GM12878 (cell line): ENCODE measurements around the gene CDYL2. TPM values are rescaled to one million over a fixed set of nuclear protein-coding genes. Genes with fewer than 3 reads are reported as not detected.

Experiments
- ATAC-seq: fragments of 200-7000 bp; cut with Tn5 transposase; 3 replicates; pipeline ENCODE4 v1.9.1; 2020; ENCODE audit warnings: mild to moderate bottlenecking, moderate library complexity
- BruUV-seq: library from RNA; stranded (reverse); fragments of 400-500 nt; replicated peaks from 2 replicates; lab custom pipeline; 2021; lab: Mats Ljungman, UMichigan
- CTCF ChIA-PET: fragments of 300-600 bp; sonication (Branson Sonifier 250); formaldehyde crosslinking; extraction: SDS; loops from one replicate; lab custom pipeline; 2021; ENCODE audit warnings: inconsistent platforms; lab: Yijun Ruan, JAX
- POLR2A ChIA-PET: fragments of 350-600 bp; formaldehyde crosslinking; extraction: SDS; loops from one replicate; lab custom pipeline; 2021; ENCODE audit warnings: inconsistent platforms; lab: Charles Lee
- RAD21 ChIA-PET: fragments of 300-600 bp; sonication (Branson Sonifier 250); formaldehyde crosslinking; loops from one replicate; lab custom pipeline; 2023; ENCODE audit warnings: antibody characterized with exemption; ENCODE audit not compliant: unreplicated experiment; lab: Charles Lee
- SMC1A ChIA-PET: fragments of 300-600 bp; sonication (Branson Sonifier 250); formaldehyde crosslinking; loops from one replicate; lab custom pipeline; 2023; ENCODE audit not compliant: unreplicated experiment, uncharacterized antibody; lab: Charles Lee
- DNase-seq: peaks from one replicate; pipeline ENCODE4 v3.0.0-alpha.2; 2011; ENCODE audit warnings: low read depth, low spot score
- FAIRE-seq: peaks from 3 replicates; lab custom pipeline; 2011; peaks lifted over from hg19 to GRCh38; lab: Jason Lieb, UNC
- H2AFZ ChIP-seq: 2 replicates; pipeline ENCODE4 v1.6.0; 2011; ENCODE audit warnings: low read depth, low read length, control low read depth; ENCODE audit not compliant: control insufficient read depth
- H3K27ac ChIP-seq: 2 replicates; pipeline ENCODE4 v1.5.1; 2011; ENCODE audit warnings: control low read depth; ENCODE audit not compliant: control insufficient read depth, insufficient read depth
- H3K27me3 ChIP-seq, 2 experiments: replicated peaks in 1 of 2; 2 replicates each; pipeline versions ENCODE4 v1.6.0 to v1.6.1; 2011; ENCODE audit warnings: low read length in 1 of 2; ENCODE audit not compliant: control insufficient read depth in 2 of 2, insufficient read depth in 2 of 2
- H3K36me3 ChIP-seq, 2 experiments: 2 replicates each; pipeline ENCODE4 v1.5.1; 2011; ENCODE audit warnings: low read length in 1 of 2; ENCODE audit not compliant: control insufficient read depth in 2 of 2, insufficient read depth in 2 of 2
- H3K4me1 ChIP-seq: 2 replicates; pipeline ENCODE4 v1.6.1; 2011; ENCODE audit warnings: mild to moderate bottlenecking, low read length, moderate library complexity, mixed read lengths; ENCODE audit not compliant: control insufficient read depth, insufficient read depth
- H3K4me2 ChIP-seq: 2 replicates; pipeline ENCODE4 v1.6.0; 2011; ENCODE audit warnings: control low read depth; ENCODE audit not compliant: control insufficient read depth, insufficient read depth
- H3K4me3 ChIP-seq: fragments of 200-600 bp; sonication (generic); 2 replicates; pipeline ENCODE4 v1.5.1; 2016
- H3K79me2 ChIP-seq: 2 replicates; pipeline ENCODE4 v1.6.0; 2011; ENCODE audit warnings: low read length; ENCODE audit not compliant: control insufficient read depth, insufficient read depth
- H3K9ac ChIP-seq: 2 replicates; pipeline ENCODE4 v1.8.0; 2011; ENCODE audit warnings: low read length, control low read depth, mixed read lengths; ENCODE audit not compliant: control insufficient read depth, insufficient read depth
- H3K9me3 ChIP-seq: replicated peaks from 3 replicates; pipeline ENCODE4 v1.5.1; 2011; ENCODE audit warnings: mild to moderate bottlenecking, low read length; ENCODE audit not compliant: control insufficient read depth, insufficient read depth
- H4K20me1 ChIP-seq: 2 replicates; pipeline ENCODE4 v1.6.0; 2011; ENCODE audit not compliant: control insufficient read depth, insufficient read depth
- CEBPB ChIP-seq, 2 experiments: fragments of 150-350 bp in 1 of 2; IDR thresholded peaks; 2 replicates each; pipeline ENCODE4 v1.6.1; 2012 to 2014; ENCODE audit warnings: low read depth in 2 of 2, low read length in 2 of 2, borderline replicate concordance in 1 of 2, inconsistent platforms in 1 of 2
- ESRRA ChIP-seq: IDR thresholded peaks from 2 replicates; pipeline ENCODE4 v1.6.1; 2012; ENCODE audit warnings: mild to moderate bottlenecking, low read length, improper control_type of control experiment
- GABPA ChIP-seq: IDR thresholded peaks from 2 replicates; pipeline ENCODE4 v1.6.1; 2014; ENCODE audit warnings: antibody characterized with exemption, low read depth, mild to moderate bottlenecking, inconsistent platforms
- HDAC2 ChIP-seq: fragments of 200-600 bp; sonication (generic); IDR thresholded peaks from 2 replicates; pipeline ENCODE4 v1.6.1; 2017
- IKZF2 ChIP-seq, 2 experiments: fragments of 450-650 bp; IDR thresholded peaks; 2 replicates each; pipeline ENCODE4 v1.6.1; 2017; ENCODE audit warnings: mild to moderate bottlenecking in 2 of 2, moderate library complexity in 2 of 2
- KLF5 ChIP-seq: fragments of 450-650 bp; IDR thresholded peaks from 2 replicates; pipeline ENCODE4 v1.6.1; 2014; ENCODE audit warnings: mild to moderate bottlenecking; ENCODE audit not compliant: partially characterized antibody
- MXI1 ChIP-seq: fragments of 150-350 bp; IDR thresholded peaks from 2 replicates; pipeline ENCODE4 v1.6.1; 2011; ENCODE audit warnings: low read depth, mild to moderate bottlenecking, inconsistent platforms, low read length, improper control_type of control experiment
- NFXL1 ChIP-seq: fragments of 450-650 bp; IDR thresholded peaks from 2 replicates; pipeline ENCODE4 v1.6.1; 2017; ENCODE audit warnings: antibody characterized with exemption, mild to moderate bottlenecking, borderline replicate concordance
- POLR2AphosphoS2 ChIP-seq: IDR thresholded peaks from 2 replicates; pipeline ENCODE4 v1.6.1; 2011; ENCODE audit warnings: low read depth, mild to moderate bottlenecking, low read length, improper control_type of control experiment, moderate library complexity
- POU2F2 ChIP-seq: IDR thresholded peaks from 3 replicates; pipeline ENCODE4 v1.6.1; 2011; ENCODE audit warnings: low read depth, mild to moderate bottlenecking, low read length, borderline replicate concordance
- RBBP5 ChIP-seq: fragments of 200-600 bp; sonication (generic); conservative IDR thresholded peaks from 2 replicates; pipeline ENCODE4 v1.6.1; 2016
- USF2 ChIP-seq: IDR thresholded peaks from 2 replicates; pipeline ENCODE4 v1.6.1; 2011; ENCODE audit warnings: low read depth, low read length, improper control_type of control experiment, borderline replicate concordance
- ZBTB33 ChIP-seq: fragments of 450-650 bp; IDR thresholded peaks from 2 replicates; pipeline ENCODE4 v1.6.1; 2017; ENCODE audit warnings: mild to moderate bottlenecking
- ZSCAN29 ChIP-seq: fragments of 450-650 bp; IDR thresholded peaks from 2 replicates; pipeline ENCODE4 v1.6.1; 2017; ENCODE audit warnings: mild to moderate bottlenecking, moderate library complexity
- WGBS: methylation state at CpG from one replicate; pipeline ENCODE4 v1.1.6; 2016; ENCODE audit warnings: low lambda C conversion rate; ENCODE audit not compliant: insufficient replicate concordance, insufficient coverage; ENCODE audit errors: missing lambda C conversion rate; 5-methylcytosine and 5-hydroxymethylcytosine counted together
- in situ Hi-C: fragments of 300-500 bp; cut with MboI; formaldehyde crosslinking; loops from 9 replicates; pipeline ENCODE4 v1.14.3; 2018; ENCODE audit warnings: mixed read lengths
- intact Hi-C: fragments of 100-400 bp; cut with micrococcal nuclease; formaldehyde crosslinking; loops from one replicate; pipeline ENCODE4 v1.14.2; 2022; ENCODE audit not compliant: unreplicated experiment
- polyA plus RNA-seq, 11 experiments: library from polyadenylated mRNA; depleted of rRNA in 4 of 11; unstranded in 6 of 11; stranded (reverse) in 5 of 11; fragments of >200 nt; fragmentation: Nextera tagmentation in 4 of 11; fragmentation: Illumina TruSeq in 1 of 11; extraction: Ambion mirVana in 4 of 11; extraction: Trizol in 1 of 11; gene quantifications; 1 replicate in 1 of 11; 2 replicates in 10 of 11; pipeline versions ENCODE4 v1.2.1 to v1.2.3, GENCODE V29; 2011 to 2016; ENCODE audit warnings: inconsistent platforms in 2 of 11, missing spikeins in 2 of 11, low read depth in 1 of 11
- total RNA-seq, 4 experiments: library from RNA; depleted of rRNA in 3 of 4; stranded (reverse); fragments of >200 nt in 3 of 4; fragmentation: Illumina TruSeq in 1 of 4; extraction: Trizol in 1 of 4; gene quantifications; 2 replicates each; pipeline versions ENCODE4 v1.2.1 to v1.2.3, GENCODE V29; 2013 to 2021

The CDYL2 gene
- total and polyA plus RNA-seq, 10 of the 15 experiments (the other 5 are each of a cell fraction or from before 2014, with no cell fraction given), result 0.27 to 22.9 (median 3.9) TPM

- ChIA-PET SMC1A (no interaction called here), RAD21 (no interaction called here), POLR2A (no interaction called here), CTCF (no interaction called here)
- Histone ChIP-seq H3K9ac (no peak overlapping the region), H3K4me2 (no peak overlapping the region), H2AFZ (no peak overlapping the region), H3K4me1 (peaks cover 12% of the 10 kb centered on the region), H3K9me3 (no peaks in the 10 kb centered on the region; the same call in 2 of the 3 replicates), H3K36me3 (no peaks in the 10 kb centered on the region), H3K27me3 (no peaks in the 10 kb centered on the region), H4K20me1 (no peaks in the 10 kb centered on the region), H3K27ac (no peak overlapping the region), H3K4me3 (no peak overlapping the region), H3K79me2 (no peaks in the 10 kb centered on the region)
- no peak for DNase-seq
- 74% methylated on average over 4 of the region's 4 CpGs for WGBS
- in situ Hi-C loops (no loop called here), intact Hi-C loops (no loop called here)
- no TSS peak for BruUV-seq
- TF ChIP-seq ZSCAN29 (no peak), USF2 (no peak), MXI1 (no peak)
- ATAC-seq, result no peak
- no peak for FAIRE-seq
These were observed 137.2 kb downstream of the CDYL2 start for GRCh38 chr16:80667251-80667560.

- no peak for ATAC-seq
- no peak for TF ChIP-seq POU2F2
- TF ChIP-seq KLF5, result no peak
- no peak for TF ChIP-seq NFXL1
- TF ChIP-seq ZBTB33, result no peak
- no peak for TF ChIP-seq POLR2AphosphoS2
- TF ChIP-seq IKZF2 (IDR thresholded peaks at IDR 0.05), result no peak
- TF ChIP-seq ESRRA, result no peak
- TF ChIP-seq RBBP5, result no peak
- no peak for TF ChIP-seq HDAC2
- TF ChIP-seq CEBPB (IDR thresholded peaks at IDR 0.05; ENCODE audit: borderline replicate concordance in 1 of 2, low read depth in 2 of 2, low read length in 2 of 2), result no peak
- TF ChIP-seq GABPA, result no peak
- no peaks in the 10 kb centered on the region; the same call in 2 of the 3 replicates for H3K9me3 ChIP-seq
- ChIA-PET CTCF (no interaction called here), POLR2A (no interaction called here), RAD21 (no interaction called here), SMC1A (no interaction called here)
- H3K79me2 ChIP-seq, result no peaks in the 10 kb centered on the region
- peaks cover 12% of the 10 kb centered on the region for H3K4me1 ChIP-seq
- no peaks in the 10 kb centered on the region for H3K36me3 ChIP-seq
- H2AFZ ChIP-seq, result no peak overlapping the region
- no peaks in the 10 kb centered on the region for H4K20me1 ChIP-seq
- intact Hi-C loops, result no loop called here
- no peak overlapping the region for H3K27ac ChIP-seq
- FAIRE-seq, result no peak
- in situ Hi-C loops, result no loop called here
- no peak for DNase-seq
- H3K4me3 ChIP-seq, result no peak overlapping the region
- no TSS peak for BruUV-seq
- no peak overlapping the region for H3K4me2 ChIP-seq
- no peaks in the 10 kb centered on the region for H3K27me3 ChIP-seq
- no peak overlapping the region for H3K9ac ChIP-seq
- WGBS, result 63% methylated on average over 15 of the region's 15 CpGs
These were observed 137.8 kb downstream of the CDYL2 start for GRCh38 chr16:80666378-80667250.
